GM23338 (cell line): Measurements from ENCODE around the gene KLC4. TPM values are rescaled to one million over a fixed set of nuclear protein-coding genes. Genes with fewer than 3 reads are reported as not detected.

Experiments
- ATAC-seq: fragments of 200-7000 bp; cut with Tn5 transposase; 3 replicates; pipeline ENCODE4 v1.9.1; 2020
- DNase-seq: peaks from one replicate; pipeline ENCODE4 v3.0.0-alpha.2; 2015; ENCODE audit warnings: low spot score
- H2AFZ ChIP-seq: fragments of 200-600 bp; sonication (generic); 2 replicates; pipeline ENCODE4 v1.8.0; 2016; ENCODE audit warnings: antibody characterized with exemption, mild to moderate bottlenecking, moderate library complexity
- H3F3A ChIP-seq: fragments of 200-600 bp; sonication (generic); replicated peaks from 2 replicates; pipeline ENCODE4 v1.8.0; 2017; ENCODE audit warnings: antibody characterized with exemption, mixed run types, low read depth
- H3K27ac ChIP-seq: fragments of 200-600 bp; sonication (generic); 2 replicates; pipeline ENCODE4 v1.6.1; 2016; ENCODE audit warnings: low read depth
- H3K27me3 ChIP-seq: fragments of 200-600 bp; sonication (generic); 2 replicates; pipeline ENCODE4 v1.8.0; 2016; ENCODE audit warnings: mild to moderate bottlenecking, mixed run types, moderate library complexity; ENCODE audit not compliant: insufficient read depth
- H3K36me3 ChIP-seq: fragments of 200-600 bp; sonication (generic); 2 replicates; pipeline ENCODE4 v1.8.0; 2016; ENCODE audit warnings: mild to moderate bottlenecking; ENCODE audit not compliant: insufficient read depth
- H3K4me1 ChIP-seq: fragments of 200-600 bp; sonication (generic); 2 replicates; pipeline ENCODE4 v1.8.0; 2016; ENCODE audit warnings: mild to moderate bottlenecking, moderate library complexity; ENCODE audit not compliant: insufficient read depth
- H3K4me2 ChIP-seq: fragments of 200-600 bp; sonication (generic); 2 replicates; pipeline ENCODE4 v1.7.1; 2017; ENCODE audit warnings: mixed run types
- H3K4me3 ChIP-seq: fragments of 200-600 bp; sonication (generic); 2 replicates; pipeline ENCODE4 v1.6.1; 2016; ENCODE audit warnings: mixed run types
- H3K79me2 ChIP-seq: fragments of 200-600 bp; sonication (generic); replicated peaks from 2 replicates; pipeline ENCODE4 v1.8.0; 2017; ENCODE audit warnings: mild to moderate bottlenecking; ENCODE audit not compliant: insufficient read depth
- H3K9me2 ChIP-seq: fragments of 200-600 bp; sonication (generic); 2 replicates; pipeline ENCODE4 v1.8.0; 2017; ENCODE audit not compliant: insufficient read depth
- H4K20me1 ChIP-seq: fragments of 200-600 bp; sonication (generic); replicated peaks from 2 replicates; pipeline ENCODE4 v1.8.0; 2017; ENCODE audit warnings: mild to moderate bottlenecking; ENCODE audit not compliant: insufficient read depth
- H3K27ac Mint-ChIP-seq: 2 replicates; pipeline ENCODE4 v1.8.0; 2020; ENCODE audit warnings: inconsistent platforms, mild to moderate bottlenecking, moderate library complexity, mixed read lengths
- H3K27me3 Mint-ChIP-seq: 3 replicates; pipeline ENCODE4 v1.8.0; 2022; ENCODE audit warnings: low read depth, mild to moderate bottlenecking, moderate library complexity, mixed read lengths, inconsistent platforms; ENCODE audit not compliant: insufficient read depth, poor library complexity
- H3K36me3 Mint-ChIP-seq: 3 replicates; pipeline ENCODE4 v1.8.0; 2021; ENCODE audit warnings: low read depth, mild to moderate bottlenecking, inconsistent platforms, moderate library complexity, mixed read lengths
- H3K4me1 Mint-ChIP-seq: 3 replicates; pipeline ENCODE4 v1.8.0; 2020; ENCODE audit warnings: mild to moderate bottlenecking, inconsistent platforms, mixed read lengths
- H3K4me3 Mint-ChIP-seq: 3 replicates; pipeline ENCODE4 v1.8.0; 2021; ENCODE audit warnings: moderate library complexity, mild to moderate bottlenecking, inconsistent platforms, mixed read lengths
- H3K9me3 Mint-ChIP-seq: 3 replicates; pipeline ENCODE4 v1.8.0; 2020; ENCODE audit warnings: moderate library complexity, mild to moderate bottlenecking, inconsistent platforms, mixed read lengths
- CREB1 ChIP-seq: fragments of 250-450 bp; sonication (Bioruptor Pico); IDR thresholded peaks from 2 replicates; pipeline ENCODE4 v1.5.0; 2020; ENCODE audit warnings: low read depth, mild to moderate bottlenecking, moderate library complexity
- EZH2 ChIP-seq: fragments of 200-600 bp; sonication (generic); IDR thresholded peaks from one replicate; pipeline ENCODE4 v1.8.0; 2017; ENCODE audit warnings: antibody characterized with exemption, mild to moderate bottlenecking, low read depth; ENCODE audit not compliant: unreplicated experiment
- EZH2phosphoT487 ChIP-seq: fragments of 200-600 bp; sonication (generic); IDR thresholded peaks from one replicate; pipeline ENCODE4 v1.8.1; 2018; ENCODE audit warnings: antibody characterized with exemption; ENCODE audit not compliant: unreplicated experiment
- JUNB ChIP-seq: IDR thresholded peaks from one replicate; pipeline ENCODE4 v1.6.1; 2016; ENCODE audit warnings: antibody characterized with exemption; ENCODE audit not compliant: unreplicated experiment
- POLR2AphosphoS5 ChIP-seq: IDR thresholded peaks from 2 replicates; pipeline ENCODE4 v1.6.1; 2016; ENCODE audit warnings: antibody characterized with exemption, low read depth
- STAT1 ChIP-seq: IDR thresholded peaks from one replicate; pipeline ENCODE4 v1.6.1; 2016; ENCODE audit warnings: antibody characterized with exemption; ENCODE audit not compliant: unreplicated experiment
- ZNF114 ChIP-seq: fragments of 250-450 bp; sonication (Bioruptor Pico); IDR thresholded peaks from 2 replicates; pipeline ENCODE4 v1.5.0; 2020; ENCODE audit warnings: mild to moderate bottlenecking, moderate library complexity
- ZNF331 ChIP-seq: fragments of 250-450 bp; sonication (Bioruptor Pico); IDR thresholded peaks from 2 replicates; pipeline ENCODE4 v1.5.0; 2020; ENCODE audit warnings: low read depth, mild to moderate bottlenecking, moderate library complexity
- ZNF462 ChIP-seq: fragments of 250-450 bp; sonication (Bioruptor Pico); IDR thresholded peaks from 2 replicates; pipeline ENCODE4 v1.5.0; 2020; ENCODE audit warnings: mild to moderate bottlenecking, moderate library complexity
- polyA plus RNA-seq: library from polyadenylated mRNA; unstranded; fragments of >200 nt; fragmentation: Nextera tagmentation; extraction: Ambion mirVana; gene quantifications from 2 replicates; pipeline ENCODE4 v1.2.1, GENCODE V29; 2016
- total RNA-seq: library from RNA; depleted of rRNA; stranded (reverse); fragments of >200 nt; shearing (Covaris generic); gene quantifications from 2 replicates; pipeline ENCODE4 v1.2.3, GENCODE V29; 2014
- TF ChIP-seq, protein P1 (sequence below): IDR thresholded peaks from one replicate; pipeline ENCODE4 v1.6.1; 2018; ENCODE audit warnings: antibody characterized with exemption; ENCODE audit not compliant: unreplicated experiment

The KLC4 gene
- total and polyA plus RNA-seq, 2 experiments from 2014 or later: 14.9 to 17.4 TPM

DNA sequence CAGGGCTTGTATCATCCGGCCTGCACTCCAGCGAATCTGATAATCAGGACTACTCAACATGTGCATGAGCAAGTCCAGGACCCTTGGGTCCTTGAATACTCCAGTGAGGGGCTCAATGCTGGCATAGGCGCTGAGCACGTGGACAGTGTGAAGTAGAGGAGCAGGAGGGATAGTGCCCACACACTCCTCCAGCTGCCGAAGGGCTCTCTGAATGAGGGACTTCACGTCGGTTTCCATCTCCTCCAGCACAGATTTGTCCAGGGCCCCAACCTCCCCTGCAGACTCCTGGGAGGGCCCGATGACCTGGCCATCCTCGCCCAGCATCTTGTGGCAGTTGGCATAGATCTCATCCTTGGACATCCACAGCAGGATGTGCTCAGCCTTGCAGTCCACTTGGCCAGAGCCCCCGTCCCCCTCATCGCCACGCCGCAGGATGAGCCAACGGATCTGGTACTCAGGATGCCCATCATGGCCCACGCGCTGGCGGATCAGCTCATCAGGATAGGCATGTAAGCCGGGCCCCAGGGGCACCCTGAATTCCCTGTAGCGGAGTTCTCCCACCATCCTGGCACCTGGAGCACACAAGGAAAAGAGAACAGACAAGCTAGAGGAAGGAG, 7.1 kb upstream of the KLC4 start (continued):
- no peak for TF ChIP-seq EZH2
- TF ChIP-seq, protein P1, sequence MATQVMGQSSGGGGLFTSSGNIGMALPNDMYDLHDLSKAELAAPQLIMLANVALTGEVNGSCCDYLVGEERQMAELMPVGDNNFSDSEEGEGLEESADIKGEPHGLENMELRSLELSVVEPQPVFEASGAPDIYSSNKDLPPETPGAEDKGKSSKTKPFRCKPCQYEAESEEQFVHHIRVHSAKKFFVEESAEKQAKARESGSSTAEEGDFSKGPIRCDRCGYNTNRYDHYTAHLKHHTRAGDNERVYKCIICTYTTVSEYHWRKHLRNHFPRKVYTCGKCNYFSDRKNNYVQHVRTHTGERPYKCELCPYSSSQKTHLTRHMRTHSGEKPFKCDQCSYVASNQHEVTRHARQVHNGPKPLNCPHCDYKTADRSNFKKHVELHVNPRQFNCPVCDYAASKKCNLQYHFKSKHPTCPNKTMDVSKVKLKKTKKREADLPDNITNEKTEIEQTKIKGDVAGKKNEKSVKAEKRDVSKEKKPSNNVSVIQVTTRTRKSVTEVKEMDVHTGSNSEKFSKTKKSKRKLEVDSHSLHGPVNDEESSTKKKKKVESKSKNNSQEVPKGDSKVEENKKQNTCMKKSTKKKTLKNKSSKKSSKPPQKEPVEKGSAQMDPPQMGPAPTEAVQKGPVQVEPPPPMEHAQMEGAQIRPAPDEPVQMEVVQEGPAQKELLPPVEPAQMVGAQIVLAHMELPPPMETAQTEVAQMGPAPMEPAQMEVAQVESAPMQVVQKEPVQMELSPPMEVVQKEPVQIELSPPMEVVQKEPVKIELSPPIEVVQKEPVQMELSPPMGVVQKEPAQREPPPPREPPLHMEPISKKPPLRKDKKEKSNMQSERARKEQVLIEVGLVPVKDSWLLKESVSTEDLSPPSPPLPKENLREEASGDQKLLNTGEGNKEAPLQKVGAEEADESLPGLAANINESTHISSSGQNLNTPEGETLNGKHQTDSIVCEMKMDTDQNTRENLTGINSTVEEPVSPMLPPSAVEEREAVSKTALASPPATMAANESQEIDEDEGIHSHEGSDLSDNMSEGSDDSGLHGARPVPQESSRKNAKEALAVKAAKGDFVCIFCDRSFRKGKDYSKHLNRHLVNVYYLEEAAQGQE: no peak

DNA sequence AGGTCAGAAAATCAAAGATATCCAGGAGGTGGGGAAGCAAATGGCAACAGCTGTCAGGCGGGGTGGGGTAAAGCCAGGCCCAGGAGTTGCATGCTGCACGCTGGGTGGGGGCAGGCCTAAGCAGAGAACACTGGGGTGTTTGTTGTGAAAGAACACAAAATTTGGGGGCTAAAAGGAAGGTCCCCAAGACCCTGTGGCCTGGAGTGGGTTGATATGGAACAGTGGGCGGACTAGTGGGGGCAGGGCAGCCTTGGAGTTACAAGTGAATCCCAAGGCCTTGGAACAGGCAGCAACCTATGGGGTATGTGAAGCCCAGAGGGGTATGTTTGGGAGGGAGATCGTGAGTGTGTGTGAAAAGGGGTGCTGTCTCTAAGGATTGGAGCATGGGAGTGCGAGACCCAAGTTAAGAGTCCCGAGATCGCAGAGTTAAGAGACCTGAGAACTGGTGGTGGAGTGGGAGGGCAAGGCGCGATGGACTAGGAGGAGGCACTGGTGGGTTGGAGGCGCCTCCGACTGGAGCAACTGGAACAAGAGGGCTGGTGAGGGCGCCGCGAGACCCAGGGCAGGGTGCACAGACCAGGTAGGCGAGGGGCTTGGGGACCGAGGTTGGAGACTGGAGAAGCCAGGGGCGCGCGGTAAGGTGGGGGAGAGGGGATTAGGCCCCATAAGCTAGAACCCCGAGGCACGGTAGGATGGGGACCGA, 6.4 kb upstream of the KLC4 start:
- H3K36me3 ChIP-seq: peaks cover 5% of the 10 kb centered on the region; the same call in 1 of the 2 replicates
- TF ChIP-seq ZNF331 (CRISPR knock-in tag) (no peak), ZNF114 (CRISPR knock-in tag) (no peak), POLR2AphosphoS5 (no peak), STAT1 (no peak), CREB1 (no peak), ZNF462 (CRISPR knock-in tag) (no peak), EZH2phosphoT487 (no peak), JUNB (no peak)
- TF ChIP-seq, protein P1: no peak

More for the DNA sequence above, 6.4 kb upstream of the KLC4 start:
- Mint-ChIP-seq H3K9me3 (no peaks in the 10 kb centered on the region; the same call in 2 of the 3 replicates), H3K27me3 (peaks cover 8% of the 10 kb centered on the region), H3K4me1 (peaks cover 37% of the 10 kb centered on the region), H3K36me3 (peaks cover 43% of the 10 kb centered on the region), H3K4me3 (peak overlapping the region; percentile 87), H3K27ac (peak overlapping the region; percentile 95)
- H3K79me2 ChIP-seq: peaks cover 13% of the 10 kb centered on the region
- peaks cover 8% of the 10 kb centered on the region for H3K4me1 ChIP-seq
- ATAC-seq: peak; percentile 67
- no peaks in the 10 kb centered on the region for H4K20me1 ChIP-seq
- DNase-seq: peak; percentile 57
- peak overlapping the region; percentile 89 for H3K27ac ChIP-seq
- H3K9me2 ChIP-seq: no peaks in the 10 kb centered on the region
- peak overlapping the region; percentile 83 for H2AFZ ChIP-seq
- peak overlapping the region; percentile 97 for H3K4me2 ChIP-seq
- H3K4me3 ChIP-seq: peak overlapping the region; percentile 88
- H3F3A ChIP-seq: peaks cover 13% of the 10 kb centered on the region; the same call in 1 of the 2 replicates
- H3K27me3 ChIP-seq: no peaks in the 10 kb centered on the region
